G401.6 (cell line): ENCODE results near the gene NKD2.
"Not testable (repeated sequence)": the region's sequence is repeated elsewhere in the genome, so short reads cannot be mapped to it uniquely, and the experiment has no call there.

Source experiments
- FAIRE-seq: peaks from 2 replicates; lab custom pipeline; 2012; peaks lifted over from hg19 to GRCh38; lab: Jason Lieb, UNC

NKD2 gene

GRCh38 chr5:1008451-1009358 lies at the start of gene NKD2:
Gene NKD2 (plus strand): TSS chr5:1008802. CDS start chr5:1009058, 256 bp downstream.
- no peak for FAIRE-seq

GRCh38 chr5:959581-960531 lies 48.7 kb upstream of the NKD2 start:
- FAIRE-seq: no peak

- no peak for FAIRE-seq
Observed at GRCh38 chr5:960551-960950, 48.1 kb upstream of the NKD2 start.

- no peak for FAIRE-seq
Observed at GRCh38 chr5:961002-961710, 47.4 kb upstream of the NKD2 start.

GRCh38 chr5:961711-962240 lies 46.8 kb upstream of the NKD2 start:
- FAIRE-seq: no peak

- no peak for FAIRE-seq
Observed at GRCh38 chr5:962386-962785, 46.2 kb upstream of the NKD2 start.

GRCh38 chr5:962801-963200 lies 45.8 kb upstream of the NKD2 start:
- no peak for FAIRE-seq

GRCh38 chr5:963310-963672 lies 45.3 kb upstream of the NKD2 start:
- FAIRE-seq: no peak

GRCh38 chr5:963673-964531 lies 44.7 kb upstream of the NKD2 start:
- FAIRE-seq: no peak

- no peak for FAIRE-seq
Observed at GRCh38 chr5:964821-965220, 43.8 kb upstream of the NKD2 start.

GRCh38 chr5:965604-966344 lies 42.8 kb upstream of the NKD2 start:
- no peak for FAIRE-seq

GRCh38 chr5:966345-966710 lies 42.3 kb upstream of the NKD2 start:
- FAIRE-seq: no peak

- no peak for FAIRE-seq
Observed at GRCh38 chr5:966941-967340, 41.7 kb upstream of the NKD2 start.

- no peak for FAIRE-seq
Observed at GRCh38 chr5:968881-969280, 39.7 kb upstream of the NKD2 start.

GRCh38 chr5:969408-969839 lies 39.2 kb upstream of the NKD2 start:
- FAIRE-seq: no peak

- not testable (repeated sequence) for FAIRE-seq
Observed at GRCh38 chr5:972575-972974, 36.0 kb upstream of the NKD2 start.

- FAIRE-seq: no peak
Observed at GRCh38 chr5:976849-977751, 31.5 kb upstream of the NKD2 start.

GRCh38 chr5:978054-978453 lies 30.5 kb upstream of the NKD2 start:
- FAIRE-seq: no peak

GRCh38 chr5:978693-979092 lies 29.9 kb upstream of the NKD2 start:
- no peak for FAIRE-seq
